PC-9 (cell line): ENCODE results near the gene PTGR3.

ENCODE experiments used
- CTCF ChIP-seq: fragments of 200-600 bp; sonication (generic); conservative IDR thresholded peaks from 2 replicates; pipeline ENCODE4 v1.6.1; 2017; ENCODE audit warnings: mixed run types, antibody characterized with exemption, mild to moderate bottlenecking, moderate library complexity
- EZH2 ChIP-seq: fragments of 200-600 bp; sonication (generic); IDR thresholded peaks from 2 replicates; pipeline ENCODE4 v1.8.0; 2017; ENCODE audit warnings: antibody characterized with exemption, low read depth

GRCh38 chr18:75207310-75208154 is 1.4 kb downstream of the PTGR3 start:
- TF ChIP-seq CTCF (no peak), EZH2 (no peak)
